GM21576 (cell line): ENCODE data around the gene AHCYL2.
"Not testable (repeated sequence)": the region's sequence is repeated elsewhere in the genome, so short reads cannot be mapped to it uniquely, and the experiment has no call there.

Source experiments
- ATAC-seq: cut with Tn5 transposase; IDR thresholded peaks from one replicate; pipeline ENCODE4 v1.9.1; 2021; ENCODE audit warnings: mild to moderate bottlenecking, moderate library complexity; ENCODE audit not compliant: unreplicated experiment

The AHCYL2 gene

DNA sequence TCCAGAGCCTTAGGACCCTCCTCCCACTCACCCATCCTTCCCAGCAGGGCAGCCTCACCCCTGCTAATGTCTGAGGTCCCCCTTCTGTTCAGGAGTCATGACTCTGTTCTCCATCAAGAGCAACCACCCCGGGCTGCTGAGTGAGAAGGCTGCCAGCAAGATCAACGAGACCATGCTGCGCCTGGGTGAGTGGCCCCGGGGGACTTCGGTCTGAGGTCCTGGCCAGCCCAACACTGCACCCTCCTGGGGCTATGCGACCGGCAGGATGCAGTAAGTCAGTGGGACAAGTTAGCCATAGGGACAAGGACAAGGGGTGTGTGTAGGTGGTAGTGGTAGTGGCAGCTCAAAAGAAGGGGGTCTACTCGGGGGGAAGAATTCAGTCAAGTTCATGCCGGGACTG lies 16.2 kb upstream of the AHCYL2 start:
- no peak for ATAC-seq

DNA sequence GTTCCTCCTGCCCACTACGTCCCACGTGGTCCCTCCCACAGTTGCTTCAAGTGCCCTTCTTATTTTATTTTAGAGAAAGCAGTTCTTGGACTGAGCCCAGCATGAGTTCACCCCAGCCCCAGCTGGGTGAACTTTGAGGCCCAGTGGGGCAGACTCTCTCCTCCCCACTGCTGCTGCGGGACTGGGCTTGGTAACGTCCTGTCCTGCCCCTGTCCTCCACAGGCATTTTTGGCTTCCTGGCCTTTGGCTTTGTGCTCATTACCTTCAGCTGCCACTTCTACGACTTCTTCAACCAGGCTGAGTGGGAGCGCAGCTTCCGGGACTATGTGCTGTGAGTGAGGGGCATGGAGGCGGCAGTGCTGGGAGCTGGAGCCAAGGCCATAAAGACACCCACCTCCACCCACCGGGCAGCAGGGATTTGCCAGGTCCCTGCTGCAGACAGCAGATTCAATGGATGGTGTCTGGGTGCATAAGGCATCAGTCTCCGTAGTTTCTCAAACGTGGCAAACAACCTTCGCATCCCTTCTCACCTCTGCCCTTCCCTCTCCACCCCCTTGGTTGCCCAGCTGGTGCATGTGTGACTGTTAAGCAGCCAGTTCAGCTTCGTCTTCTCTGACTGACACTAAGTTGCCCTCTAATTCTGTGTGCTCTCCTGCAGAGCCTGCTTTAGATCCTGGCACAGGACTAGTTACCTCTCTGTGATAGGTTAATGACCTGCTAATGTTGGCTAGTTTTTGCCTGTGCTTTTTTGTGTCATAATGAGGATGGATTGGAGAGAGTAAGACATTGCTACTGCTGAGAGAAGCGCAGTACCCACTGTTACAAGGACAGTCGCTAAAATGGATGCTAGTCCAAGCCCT lies 15.5 kb upstream of the AHCYL2 start:
- ATAC-seq, result no peak

DNA sequence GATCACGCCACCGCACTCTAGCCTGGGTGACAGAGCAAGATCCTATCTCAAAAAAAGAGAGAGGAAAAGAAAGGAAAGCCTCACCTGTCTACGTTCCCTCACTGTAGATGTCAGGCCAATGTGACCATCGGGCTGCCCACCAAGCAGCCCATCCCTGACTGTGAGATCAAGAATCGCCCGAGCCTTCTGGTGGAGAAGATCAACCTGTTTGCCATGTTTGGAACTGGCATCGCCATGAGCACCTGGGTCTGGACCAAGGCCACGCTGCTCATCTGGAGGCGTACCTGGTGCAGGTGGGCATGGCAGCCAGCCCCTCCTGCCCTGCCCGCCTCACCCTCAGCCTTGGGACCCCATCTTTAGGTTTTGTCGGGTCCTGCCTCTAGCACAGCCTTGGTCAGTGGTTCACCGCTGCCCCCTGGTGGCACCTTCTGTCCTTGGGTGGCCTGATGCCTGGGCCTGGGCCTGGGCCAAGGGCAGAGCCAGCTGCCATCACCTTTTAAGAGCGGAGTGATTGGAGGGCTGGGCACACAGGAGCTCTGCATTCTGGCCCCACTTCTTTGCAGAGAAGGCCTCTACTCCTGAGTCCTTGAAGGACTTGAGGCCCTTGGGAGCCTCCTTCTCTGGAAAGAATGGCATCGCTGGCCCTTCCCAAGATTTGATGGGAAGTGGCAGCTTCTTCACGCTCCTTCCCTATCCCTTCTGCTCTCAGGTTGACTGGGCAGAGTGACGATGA lies 14.4 kb upstream of the AHCYL2 start:
- no peak for ATAC-seq

- no peak for ATAC-seq
Measured at GRCh38 chr7:129210989-129211312, 13.9 kb upstream of the AHCYL2 start.

- ATAC-seq, result no peak
Measured at GRCh38 chr7:129212126-129212525, 12.7 kb upstream of the AHCYL2 start.

DNA sequence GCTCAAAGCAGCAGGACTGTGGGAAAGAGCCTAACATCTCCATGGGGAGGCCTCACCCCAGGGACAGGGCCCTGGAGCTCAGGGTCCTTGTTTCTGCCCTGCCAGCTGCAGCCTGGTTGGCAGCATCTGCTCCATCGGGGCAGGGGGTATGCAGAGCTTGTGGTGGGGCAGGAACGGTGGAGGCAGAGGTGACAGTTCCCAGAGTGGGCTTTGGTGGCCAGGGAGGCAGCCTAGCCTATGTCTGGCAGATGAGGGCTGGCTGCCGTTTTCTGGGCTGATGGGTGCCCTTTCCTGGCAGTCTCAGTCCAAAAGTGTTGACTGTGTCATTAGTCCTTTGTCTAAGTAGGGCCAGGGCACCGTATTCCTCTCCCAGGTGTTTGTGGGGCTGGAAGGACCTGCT lies 12.2 kb upstream of the AHCYL2 start:
- ATAC-seq, result no peak

DNA sequence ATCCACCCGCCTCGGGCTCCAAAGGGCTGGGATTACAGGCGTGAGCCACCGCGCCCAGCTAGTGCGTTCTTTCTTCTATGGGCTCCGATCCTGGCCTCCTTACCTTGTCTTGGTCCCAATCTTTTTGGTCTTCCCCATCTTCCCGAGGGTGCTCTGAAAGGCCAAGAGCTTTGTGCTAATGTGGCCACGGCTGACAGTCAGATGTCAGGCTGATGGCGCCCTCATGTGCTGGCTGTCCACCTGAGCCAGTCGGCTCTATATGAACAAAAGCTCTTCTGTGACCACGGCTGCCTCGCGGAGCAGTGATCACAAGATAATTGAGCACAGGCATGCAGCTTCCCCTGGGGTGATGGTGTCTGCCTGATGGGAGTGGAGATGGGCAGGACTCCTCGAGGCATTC lies 11.0 kb upstream of the AHCYL2 start:
- ATAC-seq, result no peak

DNA sequence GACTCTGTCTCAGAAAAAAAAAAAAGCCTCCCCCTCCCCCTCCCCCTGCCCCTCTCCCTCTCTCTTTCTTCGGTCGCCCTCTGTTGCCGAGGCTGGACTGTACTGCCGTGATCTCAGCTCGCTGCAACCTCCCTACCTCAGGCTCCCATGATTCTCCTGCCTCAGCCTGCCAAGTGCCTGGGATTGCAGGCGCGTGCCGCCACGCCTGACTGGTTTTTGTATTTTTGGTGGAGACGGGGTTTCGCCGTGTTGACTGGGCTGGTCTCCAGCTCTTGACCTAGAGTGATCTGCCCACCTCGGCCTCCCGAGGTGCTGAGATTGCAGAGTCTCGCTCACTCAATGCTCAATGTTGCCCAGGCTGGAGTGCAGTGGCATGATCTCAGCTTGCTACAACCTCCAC lies 9.1 kb upstream of the AHCYL2 start:
- not testable (repeated sequence) for ATAC-seq

- ATAC-seq, result not testable (repeated sequence)
Measured at GRCh38 chr7:129216101-129216715, 8.6 kb upstream of the AHCYL2 start.

- not testable (repeated sequence) for ATAC-seq
Measured at GRCh38 chr7:129216821-129217416, 7.9 kb upstream of the AHCYL2 start.

DNA sequence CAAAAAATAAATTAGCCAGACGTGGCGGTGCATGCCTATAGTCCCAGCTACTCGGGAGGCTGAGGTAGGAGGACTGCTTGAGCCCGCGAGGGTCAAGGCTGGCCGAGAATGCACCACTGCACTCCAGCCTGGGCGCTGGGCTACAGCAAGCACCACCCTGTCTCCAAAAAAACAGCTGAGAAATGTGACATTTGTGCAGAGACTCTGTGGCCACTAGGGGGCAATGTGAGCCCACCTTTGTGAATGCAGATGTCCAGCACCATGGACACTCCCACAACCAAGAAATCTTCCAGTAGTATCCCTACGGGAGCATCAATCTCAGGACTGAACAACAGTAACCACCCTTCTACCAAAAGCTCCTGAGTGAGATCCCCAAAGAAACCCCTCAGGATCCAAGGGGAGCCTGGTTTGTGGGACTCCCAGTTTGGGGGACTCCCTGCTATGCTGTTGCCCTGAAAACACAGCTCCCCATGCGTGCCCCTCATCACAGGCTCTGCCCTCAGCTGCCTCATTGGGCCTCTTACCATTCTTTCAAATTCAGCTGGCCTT lies 6.2 kb upstream of the AHCYL2 start:
- ATAC-seq, result peak; percentile 50

DNA sequence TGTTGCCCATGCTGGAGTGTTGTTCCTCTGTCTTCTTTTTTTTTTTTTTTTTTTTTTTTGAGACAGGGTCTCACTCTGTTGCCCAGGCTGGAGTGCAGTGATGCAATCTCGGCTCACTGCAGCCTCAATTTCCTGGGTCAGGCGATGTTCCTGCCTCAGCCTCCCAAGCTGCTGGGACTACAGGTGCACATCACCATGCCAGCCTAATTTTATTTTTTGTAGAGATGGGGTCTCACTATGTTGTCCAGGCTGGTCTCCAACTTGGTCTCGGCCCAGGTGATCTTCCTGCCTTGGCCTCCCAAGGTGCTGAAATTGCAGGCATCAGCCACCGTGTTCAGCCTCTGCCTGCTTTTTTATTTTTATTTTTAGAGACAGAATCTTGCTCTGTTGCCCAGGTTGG lies 5.7 kb upstream of the AHCYL2 start:
- ATAC-seq, result not testable (repeated sequence)

DNA sequence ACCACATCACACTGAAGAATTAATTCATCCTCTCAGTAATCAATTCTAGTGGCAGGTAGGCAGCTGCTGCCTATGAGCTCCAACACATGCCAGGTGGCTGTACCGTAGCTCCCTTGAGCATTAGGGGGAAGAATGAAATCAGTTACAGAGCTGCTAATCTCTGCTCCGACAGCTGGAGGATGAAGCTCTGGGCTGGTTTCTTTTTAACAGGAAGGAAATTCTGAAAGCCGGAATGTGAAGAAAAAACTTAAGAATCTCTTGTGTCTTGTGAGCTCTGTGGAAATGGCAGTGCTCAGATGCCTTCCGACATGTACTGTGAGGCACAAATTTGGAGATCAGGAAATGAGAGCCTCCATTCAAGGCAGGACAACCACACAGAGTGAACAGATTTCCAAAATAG lies 2.8 kb upstream of the AHCYL2 start:
- ATAC-seq, result no peak

DNA sequence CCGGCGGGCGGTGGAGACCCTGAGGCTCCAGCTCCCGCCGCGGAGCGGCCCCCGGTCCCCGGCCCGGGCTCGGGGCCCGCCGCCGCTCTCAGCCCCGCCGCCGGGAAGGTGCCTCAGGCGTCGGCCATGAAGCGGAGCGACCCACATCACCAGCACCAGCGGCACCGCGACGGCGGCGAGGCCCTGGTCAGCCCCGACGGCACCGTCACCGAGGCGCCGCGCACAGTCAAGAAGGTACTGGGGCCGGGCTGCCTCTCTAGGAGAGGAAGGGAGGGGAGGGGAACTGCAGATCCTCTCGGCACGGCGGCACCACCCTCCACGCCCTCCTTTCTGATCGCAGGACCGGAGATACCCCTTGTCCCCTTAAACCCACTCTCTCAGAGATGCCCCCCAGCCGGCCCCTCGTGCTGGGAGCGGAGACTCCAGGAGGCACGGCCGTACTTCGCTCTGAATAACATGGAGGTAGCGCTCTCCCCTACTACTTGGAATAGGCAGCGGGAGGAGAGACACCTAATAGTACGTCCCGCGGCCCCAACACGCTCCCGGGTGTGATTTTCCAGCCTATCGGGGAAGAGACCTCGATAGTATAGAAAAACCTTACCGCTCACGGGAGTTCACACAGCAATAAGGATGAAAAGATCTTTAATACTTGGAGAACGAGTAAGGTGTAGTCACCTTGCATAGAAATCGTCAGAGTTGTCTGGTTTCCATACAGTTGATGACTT lies 538 bp downstream of the AHCYL2 start:
- ATAC-seq, result peak; percentile 38

GRCh38 chr7:129225931-129226572 lies 1.2 kb downstream of the AHCYL2 start:
- no peak for ATAC-seq

DNA sequence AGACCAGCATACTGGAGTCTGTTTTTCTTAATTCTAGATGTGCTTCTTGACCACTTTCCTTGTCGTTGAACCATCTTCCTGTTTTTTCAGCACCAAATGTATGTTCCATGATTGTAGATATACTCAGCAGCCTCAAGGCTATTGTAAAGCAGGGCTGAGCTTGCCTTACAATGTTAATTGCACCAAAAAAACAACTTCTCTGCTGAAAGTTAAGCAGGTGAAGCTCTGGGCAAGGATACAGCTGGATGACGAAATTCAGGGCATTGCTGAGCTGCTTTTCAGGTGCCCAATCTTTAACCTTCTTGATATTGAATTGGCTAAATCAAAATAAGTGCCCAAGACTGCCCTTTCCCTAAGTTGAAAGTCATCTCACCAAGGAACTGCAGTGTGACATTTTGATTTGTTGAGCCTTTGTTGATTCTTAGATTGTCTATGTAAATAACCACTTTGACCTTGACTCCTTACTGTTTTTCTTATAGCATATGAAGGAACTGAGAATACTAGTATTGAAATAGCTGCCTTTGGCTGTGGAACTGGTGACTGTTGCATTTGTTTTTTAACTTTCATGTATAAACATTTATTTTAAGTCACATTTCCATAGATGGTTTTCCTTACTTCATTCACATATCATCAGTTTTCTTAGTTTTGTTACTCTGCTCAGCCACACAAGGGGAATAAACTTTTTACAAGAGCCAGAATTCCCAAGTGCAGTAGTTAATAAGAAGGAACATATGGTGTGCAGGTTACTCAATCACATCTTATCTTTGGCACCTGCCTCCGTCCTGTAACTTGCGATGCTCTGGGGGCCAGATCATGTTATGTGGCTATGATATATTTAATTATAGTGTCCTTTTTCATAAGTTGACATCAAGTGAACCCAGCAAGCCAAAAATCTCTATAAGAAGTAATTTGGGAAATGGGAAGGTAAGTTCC lies 3.1 kb downstream of the AHCYL2 start:
- ATAC-seq, result no peak

GRCh38 chr7:129228633-129229032 lies 3.8 kb downstream of the AHCYL2 start:
- no peak for ATAC-seq

DNA sequence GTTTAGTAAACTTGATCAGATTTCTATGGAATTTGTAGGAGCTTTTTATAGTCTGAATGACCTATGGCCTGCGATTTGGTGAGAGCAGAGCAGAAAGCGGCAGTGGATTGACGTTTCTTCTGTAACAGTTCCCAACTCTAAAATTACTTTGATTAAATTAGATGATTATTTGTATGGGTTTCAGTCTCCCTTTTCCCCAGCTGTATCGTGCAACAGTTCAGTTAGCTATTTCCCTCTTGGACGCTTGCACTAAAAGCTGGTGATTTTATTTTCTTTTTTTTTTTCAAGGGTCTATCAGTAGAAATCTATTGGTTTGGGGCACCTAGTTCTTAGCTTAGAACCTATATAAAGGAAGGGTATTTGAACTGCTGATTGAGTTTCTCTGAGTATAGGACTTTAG lies 6.8 kb downstream of the AHCYL2 start:
- no peak for ATAC-seq

- ATAC-seq, result no peak
Measured at GRCh38 chr7:129238546-129238945, 13.7 kb downstream of the AHCYL2 start.
